ENCODE measurements around the gene PIEZO2.

PIEZO2 gene

DNA sequence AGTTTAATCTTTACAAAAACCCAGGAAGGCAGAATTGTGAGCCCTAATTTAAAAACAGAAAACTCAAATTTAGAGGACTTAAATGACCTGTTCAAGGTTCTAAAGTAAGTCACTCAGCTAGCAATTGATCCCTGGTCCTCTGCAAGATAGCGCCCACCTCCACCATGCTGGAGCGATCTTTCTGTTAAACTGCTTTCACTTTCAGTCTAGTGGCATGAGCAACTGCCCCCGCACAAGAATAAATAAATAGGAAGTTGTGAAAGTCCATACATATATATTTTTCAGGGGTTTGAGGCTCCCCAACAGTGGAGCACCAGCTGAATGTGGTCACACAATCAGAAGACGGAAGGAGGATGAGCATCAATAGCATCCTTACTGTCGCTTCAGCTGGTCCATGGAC is 405.6 kb downstream of the PIEZO2 start:
- no peak for DNase-seq (ENCODE audit: low spot score)
- no peak overlapping the region for H3K27ac ChIP-seq
- ChIA-PET POLR2A (ENCODE audit: low non-redundant PET) (no interaction called here), CTCF (no interaction called here)
- TF ChIP-seq, protein P1, sequence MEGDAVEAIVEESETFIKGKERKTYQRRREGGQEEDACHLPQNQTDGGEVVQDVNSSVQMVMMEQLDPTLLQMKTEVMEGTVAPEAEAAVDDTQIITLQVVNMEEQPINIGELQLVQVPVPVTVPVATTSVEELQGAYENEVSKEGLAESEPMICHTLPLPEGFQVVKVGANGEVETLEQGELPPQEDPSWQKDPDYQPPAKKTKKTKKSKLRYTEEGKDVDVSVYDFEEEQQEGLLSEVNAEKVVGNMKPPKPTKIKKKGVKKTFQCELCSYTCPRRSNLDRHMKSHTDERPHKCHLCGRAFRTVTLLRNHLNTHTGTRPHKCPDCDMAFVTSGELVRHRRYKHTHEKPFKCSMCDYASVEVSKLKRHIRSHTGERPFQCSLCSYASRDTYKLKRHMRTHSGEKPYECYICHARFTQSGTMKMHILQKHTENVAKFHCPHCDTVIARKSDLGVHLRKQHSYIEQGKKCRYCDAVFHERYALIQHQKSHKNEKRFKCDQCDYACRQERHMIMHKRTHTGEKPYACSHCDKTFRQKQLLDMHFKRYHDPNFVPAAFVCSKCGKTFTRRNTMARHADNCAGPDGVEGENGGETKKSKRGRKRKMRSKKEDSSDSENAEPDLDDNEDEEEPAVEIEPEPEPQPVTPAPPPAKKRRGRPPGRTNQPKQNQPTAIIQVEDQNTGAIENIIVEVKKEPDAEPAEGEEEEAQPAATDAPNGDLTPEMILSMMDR (conservative IDR thresholded peaks at IDR 0.05; ENCODE audit: low read depth), result no peak

DNA sequence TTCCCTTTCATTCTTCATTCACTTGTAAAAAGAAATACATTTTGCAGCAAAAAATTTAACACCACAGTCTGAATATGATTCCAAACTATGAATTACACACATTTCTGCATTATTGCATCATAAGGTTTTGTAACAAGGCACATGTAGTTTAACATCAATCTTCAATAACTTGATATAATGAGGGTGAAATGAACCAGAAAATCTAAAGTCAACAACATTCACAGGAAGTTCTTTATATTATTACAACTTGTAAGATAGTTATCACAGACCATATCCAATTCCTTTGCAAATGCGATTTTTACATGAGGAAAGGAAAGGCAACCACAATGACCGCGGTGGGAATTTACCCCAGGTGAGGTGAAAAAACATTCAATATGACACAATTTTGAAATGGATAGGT is 410.2 kb downstream of the PIEZO2 start:
- POLR2A ChIA-PET (ENCODE audit: low non-redundant PET), result no interaction called here
- TF ChIP-seq, protein P1 (conservative IDR thresholded peaks at IDR 0.05; ENCODE audit: low read depth), result no peak
- peak; percentile 3 for DNase-seq (ENCODE audit: low spot score)
- no peak overlapping the region for H3K27ac ChIP-seq
- CTCF ChIA-PET, result no interaction called here

DNA sequence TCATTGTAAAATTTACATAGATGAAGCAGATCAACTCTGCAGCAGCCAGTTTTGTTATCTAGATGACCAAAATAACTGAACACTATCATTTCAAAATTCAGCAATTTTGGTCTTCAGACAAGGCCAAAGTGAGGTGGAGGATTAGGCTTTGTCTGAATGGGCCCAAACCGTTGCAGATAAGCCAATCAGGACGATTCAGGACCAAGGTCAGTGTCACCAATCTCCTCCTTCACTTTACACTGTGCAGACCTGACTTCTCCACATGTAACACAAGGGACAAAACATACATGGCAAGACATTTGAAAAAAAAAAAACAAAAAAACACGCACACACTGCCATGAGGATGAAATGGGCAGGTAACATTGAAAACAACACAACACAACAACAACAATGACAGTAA is 412.4 kb downstream of the PIEZO2 start:
- CTCF ChIA-PET, result no interaction called here
- TF ChIP-seq, protein P1 (conservative IDR thresholded peaks at IDR 0.05; ENCODE audit: low read depth), result no peak
- DNase-seq (ENCODE audit: low spot score), result no peak

DNA sequence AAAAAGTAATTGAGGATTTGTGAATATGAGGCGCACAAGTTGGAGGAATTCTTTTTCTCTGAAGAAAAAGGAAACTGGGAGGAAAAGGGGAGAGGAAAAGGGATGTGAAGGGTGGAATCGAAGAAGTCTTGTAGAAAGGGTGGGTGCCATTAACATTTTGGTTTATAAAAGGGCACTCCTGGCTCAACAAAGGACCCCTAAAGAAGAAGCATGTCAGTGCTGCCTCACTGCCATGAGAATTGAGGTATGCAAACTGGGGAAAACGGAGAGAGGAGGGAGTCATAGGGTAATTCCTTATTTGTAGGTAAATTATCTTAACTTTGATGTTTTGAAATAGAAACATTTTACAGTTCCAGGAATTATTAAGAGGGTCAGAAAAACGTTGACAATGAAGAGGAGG is 416.4 kb downstream of the PIEZO2 start:
- TF ChIP-seq, protein P1 (conservative IDR thresholded peaks at IDR 0.05; ENCODE audit: low read depth), result no peak
- no peak overlapping the region for H3K27ac ChIP-seq
- DNase-seq (ENCODE audit: low spot score), result no peak
- ChIA-PET CTCF (interaction anchor here (0.7 kb wide), 1 partner anchor 422 kb away, joined by 3 read pairs; no protein-coding TSS in a partner anchor), POLR2A (ENCODE audit: low non-redundant PET) (no interaction called here)

More for the DNA sequence above, 412.4 kb downstream of the PIEZO2 start:
- POLR2A ChIA-PET (ENCODE audit: low non-redundant PET), result no interaction called here
- no peak overlapping the region for H3K27ac ChIP-seq

DNA sequence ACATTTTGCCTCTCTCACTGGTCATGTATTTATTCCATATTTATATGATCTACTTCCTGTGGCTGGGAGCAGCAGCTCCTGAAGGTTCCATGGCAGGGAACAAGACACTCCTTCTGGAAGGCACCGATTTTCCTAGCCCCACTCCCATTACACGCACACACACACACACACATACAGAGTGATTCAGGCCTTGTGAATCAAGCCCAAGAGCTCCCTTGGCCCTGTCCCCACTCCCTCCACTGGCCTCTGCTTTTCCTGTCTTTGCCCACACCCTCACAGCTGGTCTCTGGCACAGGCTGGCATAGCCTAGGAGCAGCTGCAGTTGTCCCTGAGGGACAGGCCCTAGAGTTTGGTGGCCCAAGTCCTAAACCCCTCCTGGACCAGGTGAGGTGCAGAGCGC is 421.9 kb downstream of the PIEZO2 start:
- no peak overlapping the region for H3K27ac ChIP-seq
- TF ChIP-seq, protein P1 (conservative IDR thresholded peaks at IDR 0.05; ENCODE audit: low read depth), result no peak
- no peak for DNase-seq (ENCODE audit: low spot score)
- ChIA-PET CTCF (interaction anchor here (0.6 kb wide), 2 partner anchors 843 to 1167 kb away, joined by 4 to 6 read pairs; no protein-coding TSS in a partner anchor), POLR2A (ENCODE audit: low non-redundant PET) (no interaction called here)

DNA sequence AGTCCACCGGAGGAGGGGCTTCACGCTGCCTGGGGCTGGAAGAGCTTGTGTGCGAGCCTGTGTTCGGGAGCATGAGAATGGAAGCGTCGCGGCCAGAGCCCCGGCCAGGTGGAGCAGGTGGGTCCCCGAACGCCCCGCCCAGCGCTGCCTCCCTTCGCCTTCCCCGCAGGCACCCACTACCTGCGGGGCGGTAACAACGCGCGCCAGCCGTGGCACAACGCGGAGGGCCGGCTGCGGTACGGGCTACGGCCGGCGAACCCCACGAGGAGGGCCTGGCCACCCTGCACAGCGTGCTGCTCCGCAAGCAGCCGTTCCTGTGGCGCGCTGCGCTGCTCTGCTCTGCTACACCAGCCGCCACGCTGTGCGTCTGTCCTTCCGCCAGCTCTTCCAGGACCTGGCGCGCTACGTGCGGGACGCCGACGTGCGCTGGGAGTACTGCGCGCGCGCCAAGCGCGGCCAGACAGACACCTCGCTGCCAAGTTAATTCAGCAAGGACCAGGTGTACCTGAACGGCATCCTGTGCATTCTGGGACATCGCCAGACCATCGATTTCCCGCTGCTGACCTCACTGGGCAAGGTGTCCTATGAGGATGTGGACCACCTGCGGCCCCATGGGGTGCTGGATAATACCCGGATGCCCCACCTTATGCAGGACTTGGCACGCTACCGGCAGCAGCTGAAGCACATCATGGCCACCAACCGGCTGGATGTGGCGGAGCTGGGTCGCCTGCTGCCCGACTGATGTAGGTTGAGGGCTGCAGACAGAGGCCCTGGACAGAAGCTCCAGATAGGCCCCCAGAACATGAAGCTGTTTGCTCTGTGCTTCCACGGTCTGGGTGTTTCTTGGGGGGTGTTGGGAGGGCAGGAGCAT is 422.9 kb downstream of the PIEZO2 start:
- no peak overlapping the region for H3K27ac ChIP-seq
- CTCF ChIA-PET, result interaction anchor here (0.6 kb wide), 2 partner anchors 64 to 673 kb away, joined by 3 read pairs; no protein-coding TSS in a partner anchor
- DNase-seq (ENCODE audit: low spot score), result no peak
- POLR2A ChIA-PET (ENCODE audit: low non-redundant PET), result no interaction called here
- TF ChIP-seq, protein P1 (conservative IDR thresholded peaks at IDR 0.05; ENCODE audit: low read depth), result no peak
